Prostate gland (tissue), 2 donors: Measurements from ENCODE around the gene RIPK4.

ENCODE experiments used
- POLR2A ChIP-seq: fragments of 450-650 bp; IDR thresholded peaks from one replicate; pipeline ENCODE4 v1.6.1; 2016; ENCODE audit warnings: antibody characterized with exemption, mild to moderate bottlenecking
- POLR2AphosphoS5 ChIP-seq: sonication (generic); formaldehyde crosslinking; IDR thresholded peaks from one replicate; pipeline ENCODE4 v1.6.1; 2017; ENCODE audit warnings: antibody characterized with exemption
- TF ChIP-seq, protein P1 (sequence below), 4 experiments: fragments of 200-600 bp in 2 of 4; fragments of 450-650 bp in 2 of 4; sonication (generic) in 2 of 4; IDR thresholded peaks; 1 replicate in 3 of 4; 2 replicates in 1 of 4; pipeline ENCODE4 v1.5.1; 2016 to 2019; ENCODE audit warnings: antibody characterized with exemption in 4 of 4, mild to moderate bottlenecking in 2 of 4, moderate library complexity in 2 of 4

DNA sequence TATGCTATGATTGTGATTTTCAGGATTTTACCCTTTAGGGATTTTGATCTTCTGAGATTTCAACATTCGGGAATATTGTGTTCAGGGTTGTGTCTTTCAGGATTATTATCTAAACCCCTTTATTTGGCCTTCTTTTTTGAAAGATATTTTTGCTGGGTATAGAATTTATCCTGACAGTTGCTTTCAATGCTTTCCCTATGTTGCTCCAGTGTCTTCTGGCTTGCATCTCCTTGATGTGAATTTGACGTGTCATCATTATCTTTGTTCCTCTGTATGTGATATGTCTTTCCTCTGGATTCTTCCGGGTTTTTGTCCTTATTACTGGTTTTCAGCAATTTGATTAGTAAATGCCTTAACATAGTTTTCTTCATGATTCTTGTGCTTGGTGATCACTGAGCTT is 25.9 kb upstream of the RIPK4 start:
- TF ChIP-seq, protein P1, sequence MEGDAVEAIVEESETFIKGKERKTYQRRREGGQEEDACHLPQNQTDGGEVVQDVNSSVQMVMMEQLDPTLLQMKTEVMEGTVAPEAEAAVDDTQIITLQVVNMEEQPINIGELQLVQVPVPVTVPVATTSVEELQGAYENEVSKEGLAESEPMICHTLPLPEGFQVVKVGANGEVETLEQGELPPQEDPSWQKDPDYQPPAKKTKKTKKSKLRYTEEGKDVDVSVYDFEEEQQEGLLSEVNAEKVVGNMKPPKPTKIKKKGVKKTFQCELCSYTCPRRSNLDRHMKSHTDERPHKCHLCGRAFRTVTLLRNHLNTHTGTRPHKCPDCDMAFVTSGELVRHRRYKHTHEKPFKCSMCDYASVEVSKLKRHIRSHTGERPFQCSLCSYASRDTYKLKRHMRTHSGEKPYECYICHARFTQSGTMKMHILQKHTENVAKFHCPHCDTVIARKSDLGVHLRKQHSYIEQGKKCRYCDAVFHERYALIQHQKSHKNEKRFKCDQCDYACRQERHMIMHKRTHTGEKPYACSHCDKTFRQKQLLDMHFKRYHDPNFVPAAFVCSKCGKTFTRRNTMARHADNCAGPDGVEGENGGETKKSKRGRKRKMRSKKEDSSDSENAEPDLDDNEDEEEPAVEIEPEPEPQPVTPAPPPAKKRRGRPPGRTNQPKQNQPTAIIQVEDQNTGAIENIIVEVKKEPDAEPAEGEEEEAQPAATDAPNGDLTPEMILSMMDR (IDR thresholded peaks at IDR 0.05) = no peak
- TF ChIP-seq POLR2A = no peak
- TF ChIP-seq POLR2AphosphoS5 = no peak
